AG09319 (cell line): ENCODE measurements around the gene DDX39A.
"Not testable (repeated sequence)": the region's sequence is repeated elsewhere in the genome, so short reads cannot be mapped to it uniquely, and the experiment has no call there.

Source experiments
- DNase-seq: peaks from one replicate; pipeline ENCODE4 v3.0.0-alpha.2; 2010; ENCODE audit warnings: low read depth; ENCODE audit errors: extremely low read depth
- CTCF ChIP-seq: IDR thresholded peaks from 2 replicates; pipeline ENCODE4 v1.5.1; 2011; ENCODE audit warnings: low read depth, mild to moderate bottlenecking, inconsistent platforms, low read length, moderate library complexity

The DDX39A gene

GRCh38 chr19:14370169-14370939, 48.8 kb downstream of the DDX39A start:
- no peak for TF ChIP-seq CTCF
- DNase-seq: no peak

- DNase-seq: no peak
- no peak for TF ChIP-seq CTCF
Measured at GRCh38 chr19:14369399-14370168, 49.6 kb downstream of the DDX39A start.

GRCh38 chr19:14368011-14368513, 51.1 kb downstream of the DDX39A start:
- no peak for TF ChIP-seq CTCF
- no peak for DNase-seq

GRCh38 chr19:14367016-14367415, 52.1 kb downstream of the DDX39A start:
- no peak for TF ChIP-seq CTCF
- no peak for DNase-seq

- no peak for TF ChIP-seq CTCF
- no peak for DNase-seq
Measured at GRCh38 chr19:14366529-14366928, 52.6 kb downstream of the DDX39A start.

- DNase-seq: not testable (repeated sequence)
Measured at GRCh38 chr19:14364098-14364443, 55.1 kb downstream of the DDX39A start.

GRCh38 chr19:14363183-14364097, 55.7 kb downstream of the DDX39A start:
- TF ChIP-seq CTCF: no peak
- no peak for DNase-seq
